GM21515 (cell line): Measurements from ENCODE around the gene PRAMEF20.
"Not testable (repeated sequence)": the region's sequence is repeated elsewhere in the genome, so short reads cannot be mapped to it uniquely, and the experiment has no call there.

Experiments
- ATAC-seq: cut with Tn5 transposase; IDR thresholded peaks from one replicate; pipeline ENCODE4 v1.9.1; 2021; ENCODE audit not compliant: unreplicated experiment

Gene PRAMEF20

GRCh38 chr1:13410150-13410549 is at the start of gene PRAMEF20:
Gene PRAMEF20, plus strand, starts transcription at chr1:13410450. Its CDS starts 5,905 bp downstream, at chr1:13416355.
- not testable (repeated sequence) for ATAC-seq

- not testable (repeated sequence) for ATAC-seq
Measured at GRCh38 chr1:13362364-13362763, 47.9 kb upstream of the PRAMEF20 start.

GRCh38 chr1:13364928-13365327 is 45.3 kb upstream of the PRAMEF20 start:
- ATAC-seq, result not testable (repeated sequence)

- not testable (repeated sequence) for ATAC-seq
Measured at GRCh38 chr1:13366536-13366935, 43.7 kb upstream of the PRAMEF20 start.

- ATAC-seq, result not testable (repeated sequence)
Measured at GRCh38 chr1:13368544-13368943, 41.7 kb upstream of the PRAMEF20 start.

GRCh38 chr1:13378983-13379382 is 31.3 kb upstream of the PRAMEF20 start:
- not testable (repeated sequence) for ATAC-seq

GRCh38 chr1:13380380-13380779 is 29.9 kb upstream of the PRAMEF20 start:
- not testable (repeated sequence) for ATAC-seq

GRCh38 chr1:13389332-13389731 is 20.9 kb upstream of the PRAMEF20 start, which contains the start of gene PRAMEF17:
Gene PRAMEF17, plus strand, starts transcription at chr1:13389632. Its CDS starts 26 bp downstream, at chr1:13389658.
- ATAC-seq, result not testable (repeated sequence)

GRCh38 chr1:13393004-13393403 is 17.2 kb upstream of the PRAMEF20 start:
- not testable (repeated sequence) for ATAC-seq

- ATAC-seq, result not testable (repeated sequence)
Measured at GRCh38 chr1:13394761-13395160, 15.5 kb upstream of the PRAMEF20 start.

- not testable (repeated sequence) for ATAC-seq
Measured at GRCh38 chr1:13395311-13395710, 14.9 kb upstream of the PRAMEF20 start.

GRCh38 chr1:13407811-13408210 is 2.4 kb upstream of the PRAMEF20 start:
- ATAC-seq, result no peak

- ATAC-seq, result no peak
Measured at GRCh38 chr1:13430495-13430894, 20.2 kb downstream of the PRAMEF20 start.

- ATAC-seq, result no peak
Measured at GRCh38 chr1:13432251-13432650, 22.0 kb downstream of the PRAMEF20 start.

GRCh38 chr1:13433694-13434358 is 23.6 kb downstream of the PRAMEF20 start:
- ATAC-seq, result not testable (repeated sequence)

- ATAC-seq, result no peak
Measured at GRCh38 chr1:13435458-13435857, 25.2 kb downstream of the PRAMEF20 start.

- ATAC-seq, result not testable (repeated sequence)
Measured at GRCh38 chr1:13439104-13439783, 29.0 kb downstream of the PRAMEF20 start.

GRCh38 chr1:13443335-13443979 is 33.2 kb downstream of the PRAMEF20 start:
- no peak for ATAC-seq

- no peak for ATAC-seq
Measured at GRCh38 chr1:13450204-13450603, 40.0 kb downstream of the PRAMEF20 start.

GRCh38 chr1:13451399-13451965 is 41.2 kb downstream of the PRAMEF20 start:
- ATAC-seq, result no peak

GRCh38 chr1:13456904-13457532 is 46.8 kb downstream of the PRAMEF20 start:
- ATAC-seq, result no peak
